ENCODE measurements around the gene MMP11. TPM values are rescaled to one million over a fixed set of nuclear protein-coding genes. Genes with fewer than 3 reads are reported as not detected.

Gene MMP11
- total RNA-seq, 1 donor from 2014 or later = 12.2 TPM

GRCh38 chr22:23816156-23816976, 43.7 kb downstream of the MMP11 start:
- no peak overlapping the region for H3K27ac ChIP-seq (ENCODE audit: low read depth, low read length)
- no peaks in the 10 kb centered on the region for H3K27me3 Mint-ChIP-seq (ENCODE audit: low read depth, unreplicated experiment)
- H3K4me1 Mint-ChIP-seq (ENCODE audit: low read depth, unreplicated experiment) = peaks cover 7% of the 10 kb centered on the region
- H4K20me1 ChIP-seq (ENCODE audit: insufficient read depth, low read length) = peaks cover 6% of the 10 kb centered on the region
- H3K9me3 Mint-ChIP-seq (ENCODE audit: unreplicated experiment) = no peaks in the 10 kb centered on the region
- H3K27ac Mint-ChIP-seq (ENCODE audit: unreplicated experiment) = no peak overlapping the region
- H3K4me1 ChIP-seq (ENCODE audit: insufficient read depth, low read length) = no peaks in the 10 kb centered on the region
- no peak overlapping the region for H3K4me3 ChIP-seq (ENCODE audit: insufficient read depth, low read depth, low read length)
- no peak overlapping the region for H3K4me3 Mint-ChIP-seq (ENCODE audit: unreplicated experiment)
- no peak overlapping the region for H3K4me2 ChIP-seq (ENCODE audit: low read length)
- DNase-seq (ENCODE audit: low read depth) = no peak
- H3K9ac ChIP-seq (ENCODE audit: low read length) = no peak overlapping the region
- H3K9me3 ChIP-seq (ENCODE audit: insufficient read depth, low read depth, low read length) = no peaks in the 10 kb centered on the region
- peaks cover 31% of the 10 kb centered on the region for H3K36me3 ChIP-seq (ENCODE audit: insufficient read depth, low read length)
- peaks cover 13% of the 10 kb centered on the region for H3K36me3 Mint-ChIP-seq (ENCODE audit: low read depth, unreplicated experiment)
- TF ChIP-seq CTCF (IDR thresholded peaks at IDR 0.05; ENCODE audit: insufficient read depth, low read depth, low read length) (no peak), EZH2 (IDR thresholded peaks at IDR 0.05; ENCODE audit: insufficient read depth, low read length) (no peak)
- H3K27me3 ChIP-seq (ENCODE audit: insufficient read depth, low read length) = no peaks in the 10 kb centered on the region
- no peak overlapping the region for H2AFZ ChIP-seq (ENCODE audit: low read depth, low read length)
- FAIRE-seq = no peak
- no peaks in the 10 kb centered on the region for H3K79me2 ChIP-seq (ENCODE audit: insufficient read depth, low read length)

GRCh38 chr22:23817146-23817545, 44.5 kb downstream of the MMP11 start:
- H3K9me3 ChIP-seq (ENCODE audit: insufficient read depth, low read depth, low read length) = no peaks in the 10 kb centered on the region
- H3K27ac Mint-ChIP-seq (ENCODE audit: unreplicated experiment) = no peak overlapping the region
- H3K4me1 ChIP-seq (ENCODE audit: insufficient read depth, low read length) = no peaks in the 10 kb centered on the region
- H3K4me2 ChIP-seq (ENCODE audit: low read length) = no peak overlapping the region
- no peak overlapping the region for H3K4me3 ChIP-seq (ENCODE audit: insufficient read depth, low read depth, low read length)
- H3K4me3 Mint-ChIP-seq (ENCODE audit: unreplicated experiment) = no peak overlapping the region
- peaks cover 8% of the 10 kb centered on the region for H4K20me1 ChIP-seq (ENCODE audit: insufficient read depth, low read length)
- H3K9ac ChIP-seq (ENCODE audit: low read length) = no peak overlapping the region
- no peak for DNase-seq (ENCODE audit: low read depth)
- no peaks in the 10 kb centered on the region for H3K79me2 ChIP-seq (ENCODE audit: insufficient read depth, low read length)
- H3K36me3 Mint-ChIP-seq (ENCODE audit: low read depth, unreplicated experiment) = peaks cover 13% of the 10 kb centered on the region
- no peak overlapping the region for H3K27ac ChIP-seq (ENCODE audit: low read depth, low read length)
- peaks cover 28% of the 10 kb centered on the region for H3K36me3 ChIP-seq (ENCODE audit: insufficient read depth, low read length)
- TF ChIP-seq EZH2 (IDR thresholded peaks at IDR 0.05; ENCODE audit: insufficient read depth, low read length) (no peak), CTCF (IDR thresholded peaks at IDR 0.05; ENCODE audit: insufficient read depth, low read depth, low read length) (no peak)
- no peak overlapping the region for H2AFZ ChIP-seq (ENCODE audit: low read depth, low read length)
- no peaks in the 10 kb centered on the region for H3K27me3 Mint-ChIP-seq (ENCODE audit: low read depth, unreplicated experiment)
- FAIRE-seq = no peak
- H3K4me1 Mint-ChIP-seq (ENCODE audit: low read depth, unreplicated experiment) = peaks cover 7% of the 10 kb centered on the region
- no peaks in the 10 kb centered on the region for H3K27me3 ChIP-seq (ENCODE audit: insufficient read depth, low read length)
- H3K9me3 Mint-ChIP-seq (ENCODE audit: unreplicated experiment) = no peaks in the 10 kb centered on the region

- peaks cover 19% of the 10 kb centered on the region for H4K20me1 ChIP-seq (ENCODE audit: insufficient read depth, low read length)
- DNase-seq (ENCODE audit: low read depth) (no peak), FAIRE-seq (no peak)
- peaks cover 33% of the 10 kb centered on the region for H3K36me3 ChIP-seq (ENCODE audit: insufficient read depth, low read length)
- no peak overlapping the region for H3K27ac ChIP-seq (ENCODE audit: low read depth, low read length)
- H3K9ac ChIP-seq (ENCODE audit: low read length) = no peak overlapping the region
- TF ChIP-seq CTCF (IDR thresholded peaks at IDR 0.05; ENCODE audit: insufficient read depth, low read depth, low read length) (no peak), EZH2 (IDR thresholded peaks at IDR 0.05; ENCODE audit: insufficient read depth, low read length) (no peak)
- Mint-ChIP-seq H3K9me3 (ENCODE audit: unreplicated experiment) (no peaks in the 10 kb centered on the region), H3K27ac (ENCODE audit: unreplicated experiment) (no peak overlapping the region), H3K4me3 (ENCODE audit: unreplicated experiment) (no peak overlapping the region), H3K36me3 (ENCODE audit: low read depth, unreplicated experiment) (peaks cover 22% of the 10 kb centered on the region), H3K4me1 (ENCODE audit: low read depth, unreplicated experiment) (peaks cover 17% of the 10 kb centered on the region), H3K27me3 (ENCODE audit: low read depth, unreplicated experiment) (no peaks in the 10 kb centered on the region)
- H2AFZ ChIP-seq (ENCODE audit: low read depth, low read length) = no peak overlapping the region
- H3K9me3 ChIP-seq (ENCODE audit: insufficient read depth, low read depth, low read length) = no peaks in the 10 kb centered on the region
- H3K79me2 ChIP-seq (ENCODE audit: insufficient read depth, low read length) = no peaks in the 10 kb centered on the region
- peaks cover 2% of the 10 kb centered on the region for H3K4me1 ChIP-seq (ENCODE audit: insufficient read depth, low read length)
- no peaks in the 10 kb centered on the region for H3K27me3 ChIP-seq (ENCODE audit: insufficient read depth, low read length)
- no peak overlapping the region for H3K4me2 ChIP-seq (ENCODE audit: low read length)
- H3K4me3 ChIP-seq (ENCODE audit: insufficient read depth, low read depth, low read length) = no peak overlapping the region
These were observed 45.9 kb downstream of the MMP11 start for GRCh38 chr22:23818541-23818940.

Data from astrocyte (in vitro differentiated cells and primary cell).